ENCODE data around the gene ID2.
"Not testable (repeated sequence)": the region's sequence is repeated elsewhere in the genome, so short reads cannot be mapped to it uniquely, and the experiment has no call there.

Gene ID2

DNA sequence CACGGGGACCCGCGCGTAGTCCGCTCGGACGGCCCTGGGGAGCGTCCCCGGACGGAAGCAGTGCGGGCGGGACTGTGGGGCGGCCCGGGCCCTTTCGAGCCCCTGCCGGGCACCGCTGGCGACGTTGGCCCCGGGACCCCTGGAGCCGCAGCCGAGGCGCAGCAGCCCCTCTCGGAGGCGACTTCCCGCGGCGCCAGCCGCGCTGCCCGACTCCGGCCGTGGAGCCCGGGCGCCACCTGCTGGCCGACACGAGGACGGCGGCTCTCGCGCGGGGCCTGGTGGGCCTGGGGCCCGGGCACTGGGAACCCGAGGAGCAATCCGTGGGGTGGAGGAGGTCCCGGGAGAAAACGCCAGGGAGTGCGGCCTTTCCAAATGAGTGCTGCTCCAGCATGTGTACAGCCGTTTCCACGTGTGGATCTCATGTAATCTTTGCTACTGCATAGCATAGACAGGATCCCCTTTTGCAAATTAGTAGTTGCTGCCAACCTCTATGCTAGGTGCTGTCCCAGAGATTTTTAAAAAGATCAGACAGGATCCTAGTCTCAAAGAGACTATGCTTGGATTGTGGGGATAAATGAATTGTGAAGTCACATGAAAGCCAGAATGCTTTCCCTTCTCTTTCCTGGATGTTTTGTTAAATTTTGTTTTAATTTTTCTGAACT is 4.0 kb downstream of the ID2 start:
- DNase-seq: peak; percentile 22 to 56

DNA sequence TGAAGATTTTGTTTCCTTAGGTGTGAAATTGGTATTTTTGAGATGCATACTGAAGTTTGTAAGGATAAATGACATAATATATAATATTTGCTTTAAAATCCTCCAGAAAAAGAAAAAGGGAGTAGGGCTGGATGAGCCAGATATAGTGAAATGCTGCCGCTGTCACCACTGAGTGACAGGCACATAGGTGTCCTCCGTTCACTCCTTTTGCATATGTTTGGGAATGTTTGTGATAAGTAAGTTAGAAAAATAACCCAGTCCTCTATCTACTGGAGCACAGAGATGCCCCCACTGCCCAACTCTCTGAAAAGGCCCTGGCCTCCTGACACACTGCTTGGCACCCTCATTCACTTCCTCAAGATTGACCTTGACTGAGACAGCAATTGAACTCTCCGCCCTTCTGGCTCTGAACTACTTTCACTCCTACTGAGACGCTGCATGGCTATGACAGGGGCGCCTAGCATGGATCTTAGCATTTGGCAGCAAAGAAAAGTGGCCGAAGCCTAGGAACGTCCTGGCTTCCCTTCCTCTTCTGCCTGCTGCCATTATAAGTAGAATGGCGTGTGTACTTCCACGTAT is 10.1 kb downstream of the ID2 start:
- no peak for DNase-seq

DNA sequence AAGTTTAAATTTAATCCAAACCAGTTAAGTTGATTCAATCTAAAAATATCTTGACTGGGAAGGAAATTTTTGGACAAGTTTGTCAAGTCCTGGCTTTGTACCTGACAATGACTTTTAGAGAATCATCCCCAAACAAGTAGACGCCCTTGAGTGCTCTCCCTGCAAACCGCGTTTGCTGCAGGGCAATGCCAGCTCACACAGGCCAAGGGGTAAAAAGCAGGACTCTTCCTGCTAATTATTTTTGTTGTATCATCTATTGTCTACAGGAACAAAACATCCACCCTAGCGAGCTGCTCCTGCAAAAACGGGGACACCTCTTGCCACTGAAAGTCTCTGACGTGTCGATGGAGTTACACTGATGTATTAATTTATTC is 10.9 kb downstream of the ID2 start:
- DNase-seq: no peak

DNA sequence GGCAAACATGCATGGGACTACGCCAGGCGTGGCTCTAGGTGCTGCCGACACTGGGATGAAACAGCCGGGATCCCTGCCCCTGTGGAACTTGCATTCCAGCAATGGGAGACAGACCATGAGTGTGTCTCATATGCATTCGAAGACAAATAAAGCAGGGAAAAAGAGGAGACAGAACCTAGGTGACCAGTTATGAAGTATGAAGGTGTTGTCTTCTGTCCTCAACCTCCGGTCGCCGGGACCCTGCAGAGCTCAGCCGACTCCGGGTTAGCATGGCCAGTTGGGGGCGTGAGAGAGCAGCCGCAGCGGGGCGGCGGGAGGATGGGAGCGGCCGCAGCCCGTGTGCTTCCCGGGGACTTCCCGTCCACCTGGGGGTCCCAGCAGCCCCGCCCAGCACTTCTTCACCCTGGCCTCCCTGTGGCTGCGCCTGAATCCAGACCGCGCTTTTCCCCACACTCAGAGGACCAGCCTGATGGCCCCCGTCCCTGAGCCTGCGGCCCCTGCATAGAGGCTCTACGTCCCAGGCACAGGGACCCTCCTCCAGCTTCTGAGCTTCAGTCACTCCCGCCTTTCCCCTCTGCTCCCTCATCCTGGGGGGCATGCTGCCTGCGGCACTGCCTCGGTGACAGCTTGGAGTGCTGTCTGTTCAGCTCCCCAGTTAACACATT is 11.4 kb downstream of the ID2 start:
- DNase-seq: no peak

DNA sequence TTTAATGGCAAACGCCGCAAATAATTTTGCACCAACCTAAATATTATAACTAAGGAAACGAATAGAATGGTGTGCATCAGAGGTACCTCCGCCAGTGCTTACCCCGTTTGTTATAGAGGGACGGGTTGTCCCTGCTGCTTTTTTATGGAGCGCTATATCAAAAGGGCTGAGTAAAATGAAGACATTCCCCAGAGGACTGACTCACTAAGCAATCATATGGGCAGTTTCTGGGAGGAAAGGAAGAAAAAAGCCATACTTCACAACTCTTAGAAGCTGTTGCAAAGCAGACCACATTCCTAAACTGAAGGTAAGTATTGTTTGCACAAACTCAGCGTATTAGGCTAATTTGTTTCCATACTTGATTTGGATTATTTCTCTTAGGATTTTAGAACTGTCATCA is 12.9 kb downstream of the ID2 start:
- no peak for DNase-seq

DNA sequence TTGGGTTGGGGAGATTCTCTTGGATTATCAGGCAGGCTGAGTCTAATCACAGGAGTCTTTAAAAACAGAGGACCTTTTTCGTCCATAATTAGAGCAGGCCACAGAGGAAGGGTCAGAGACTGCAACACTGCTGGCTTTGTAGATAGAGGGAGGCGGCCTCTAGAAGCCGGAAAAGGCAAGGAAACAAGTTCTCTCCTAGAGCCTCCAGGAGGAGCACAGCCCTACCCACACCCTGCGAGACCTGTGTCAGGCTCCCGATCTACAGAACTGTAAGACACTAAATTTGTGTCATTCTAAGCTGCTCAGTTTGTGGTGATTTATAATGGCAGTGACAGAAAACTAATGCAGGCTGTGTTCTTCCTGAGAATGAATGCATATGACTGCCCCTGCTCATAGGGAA is 15.3 kb downstream of the ID2 start:
- no peak for DNase-seq

DNA sequence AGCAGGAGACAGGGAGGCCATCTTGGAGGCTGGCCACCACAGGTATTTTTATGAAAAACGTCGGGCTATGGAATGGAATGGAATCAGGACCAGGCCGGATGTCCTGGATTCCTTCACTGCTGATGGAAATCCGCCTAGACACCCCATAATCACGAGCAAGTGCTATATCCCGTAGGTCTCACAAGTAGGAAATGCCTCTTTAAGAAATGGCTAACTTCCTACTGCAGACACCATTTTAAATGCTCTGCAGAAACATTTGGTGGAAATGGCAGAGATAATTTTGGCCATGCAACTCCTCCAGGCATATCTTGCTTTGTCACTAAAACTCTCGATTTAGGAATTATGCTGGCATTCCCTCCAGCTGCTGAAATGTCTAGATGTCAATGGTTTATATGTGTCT is 18.0 kb downstream of the ID2 start:
- DNase-seq: no peak

DNA sequence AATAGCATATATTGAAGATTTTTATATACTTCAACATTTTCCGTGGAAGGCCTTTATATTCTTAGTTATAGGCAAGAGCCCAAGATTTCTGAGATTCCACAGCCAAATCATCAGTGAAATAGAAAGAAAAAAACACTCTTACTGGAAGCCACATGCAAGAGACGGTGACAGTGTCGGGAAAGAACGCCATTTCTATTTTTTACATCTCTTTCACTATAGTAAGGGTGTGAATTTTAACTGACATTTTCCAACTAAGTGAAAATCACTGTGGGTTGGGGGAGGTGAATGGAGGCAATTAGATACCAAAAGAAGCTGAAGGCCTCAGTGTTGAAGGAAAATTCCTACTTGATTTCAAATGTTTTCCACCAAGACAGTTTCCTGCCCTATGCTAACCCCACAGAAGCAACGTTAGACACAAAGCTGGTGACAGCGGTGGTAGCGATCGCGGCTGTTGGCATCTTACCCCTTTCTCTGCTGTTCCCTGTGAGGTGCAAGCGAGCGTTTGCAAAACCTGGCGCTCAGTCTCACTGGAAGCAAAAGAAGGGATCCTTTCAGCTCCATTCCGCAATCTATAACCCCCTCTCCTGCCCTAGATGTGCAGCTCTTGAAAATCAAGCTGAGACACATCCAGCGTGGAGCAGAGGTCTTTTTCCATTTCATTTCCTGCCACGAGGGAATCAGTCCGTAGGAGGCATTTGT is 20.0 kb downstream of the ID2 start:
- DNase-seq: no peak

DNA sequence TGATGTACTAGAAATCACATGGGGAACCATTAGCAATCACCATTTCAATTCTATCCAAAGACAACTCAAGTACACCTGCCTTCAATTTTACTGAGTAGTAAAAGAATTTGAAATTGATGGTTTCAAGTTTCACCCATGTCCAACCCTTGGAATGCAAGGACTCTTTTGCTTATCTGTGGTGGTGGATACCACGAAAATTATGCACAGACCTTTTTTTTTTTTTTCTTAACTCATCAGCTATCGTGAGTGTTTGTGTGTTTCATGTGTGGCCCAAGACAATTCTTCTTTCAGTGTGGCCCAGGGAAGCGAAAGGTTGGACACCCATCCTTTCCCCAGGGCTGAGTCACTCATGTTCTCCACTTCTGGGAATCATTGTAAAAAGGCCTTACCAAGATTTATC is 23.1 kb downstream of the ID2 start:
- no peak for DNase-seq

DNA sequence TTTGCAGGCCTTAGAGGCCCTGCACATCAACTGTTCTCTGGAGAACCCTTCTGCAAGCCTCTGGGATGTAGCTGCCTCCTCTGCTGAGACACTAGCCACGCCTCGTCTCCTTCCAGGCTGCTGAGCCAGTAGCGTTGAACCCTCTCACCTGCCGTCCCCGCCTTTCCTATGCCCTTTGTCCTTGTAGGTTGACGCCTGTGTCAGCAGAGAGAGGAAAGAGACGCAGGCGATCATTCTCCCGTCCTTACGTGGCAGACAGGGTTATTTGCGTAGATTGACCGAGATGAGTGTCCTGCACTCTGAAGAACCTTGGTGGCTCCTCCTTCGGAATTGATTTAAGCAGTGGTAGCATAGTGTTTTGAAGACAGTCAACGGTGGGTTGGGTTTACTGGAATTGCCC is 27.8 kb downstream of the ID2 start:
- DNase-seq: no peak

DNA sequence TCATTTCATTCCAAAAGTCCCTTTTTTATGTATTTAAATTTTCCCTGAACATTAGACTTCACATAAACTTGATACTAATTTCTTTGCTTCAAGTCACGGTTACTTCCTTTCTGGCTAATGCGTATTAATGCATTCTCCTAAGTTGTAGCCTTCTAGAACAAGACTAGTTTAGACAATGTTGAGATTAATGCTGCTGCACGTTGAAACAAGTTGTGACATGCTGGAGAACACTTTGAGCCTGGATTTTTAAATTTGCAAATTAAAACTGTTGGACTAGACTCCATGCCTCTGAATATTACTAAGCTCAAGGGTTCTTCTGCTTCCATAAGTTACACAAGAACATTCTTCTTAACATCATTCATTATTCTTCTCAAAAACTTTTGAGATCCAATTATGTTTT is 29.1 kb downstream of the ID2 start:
- DNase-seq: no peak

DNA sequence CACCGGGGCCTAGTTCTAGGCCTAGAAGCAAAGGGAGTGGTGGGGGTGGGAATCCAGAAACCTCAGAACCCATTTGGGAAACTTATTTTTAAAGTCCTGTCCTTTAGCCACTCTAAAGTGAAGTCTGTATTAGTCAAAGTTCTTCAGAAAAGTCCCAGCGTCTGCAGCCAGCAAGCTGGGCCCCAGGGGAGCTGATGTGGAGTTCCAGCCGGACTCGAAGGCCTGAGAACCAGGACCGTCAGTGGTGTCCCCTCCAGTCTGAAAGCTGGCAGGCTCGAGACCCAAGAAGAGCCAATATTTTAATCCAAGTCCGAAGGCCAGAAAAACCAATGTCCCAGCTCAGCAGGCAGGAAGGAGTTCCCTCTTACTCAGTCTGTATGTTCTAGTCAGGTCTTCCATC is 32.4 kb downstream of the ID2 start:
- DNase-seq: no peak

DNA sequence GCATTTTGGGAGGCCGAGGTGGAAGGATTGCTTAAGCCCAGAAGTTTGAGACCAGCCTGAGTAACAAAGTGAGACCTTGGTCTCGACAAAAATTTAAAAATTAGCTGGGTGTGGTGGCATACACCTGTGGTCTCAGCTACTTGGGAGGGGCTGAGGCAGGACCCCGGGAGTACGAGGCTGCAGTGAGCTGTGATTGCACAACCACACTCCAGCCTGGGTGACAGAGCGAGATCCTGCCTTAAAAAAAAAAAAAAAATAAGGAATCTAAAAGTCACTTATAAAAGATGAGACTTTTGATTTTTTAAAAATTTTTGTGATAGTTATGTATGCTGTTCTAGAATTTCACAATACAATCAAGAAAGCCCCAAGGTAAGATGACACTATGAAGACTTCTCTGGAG is 33.1 kb downstream of the ID2 start:
- DNase-seq: no peak

DNA sequence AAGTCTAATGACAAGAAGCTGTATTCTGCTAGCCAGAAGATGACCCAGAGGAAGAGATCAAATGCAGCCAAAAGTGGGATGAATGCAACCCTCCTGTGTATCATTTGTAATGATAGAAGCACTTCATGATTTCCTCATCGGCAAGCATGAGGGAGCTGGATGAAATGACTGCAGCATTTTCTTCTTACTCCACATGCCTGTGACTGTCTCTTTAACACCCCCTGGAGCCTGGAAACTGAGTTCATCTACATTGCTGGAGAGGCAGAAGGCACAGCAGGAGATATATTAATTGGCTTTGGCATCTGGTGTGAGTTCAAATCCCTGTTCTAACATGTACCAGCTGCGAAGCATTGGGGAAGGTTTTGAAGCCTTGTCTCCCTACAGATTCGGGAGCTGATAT is 37.7 kb downstream of the ID2 start:
- DNase-seq: no peak

DNA sequence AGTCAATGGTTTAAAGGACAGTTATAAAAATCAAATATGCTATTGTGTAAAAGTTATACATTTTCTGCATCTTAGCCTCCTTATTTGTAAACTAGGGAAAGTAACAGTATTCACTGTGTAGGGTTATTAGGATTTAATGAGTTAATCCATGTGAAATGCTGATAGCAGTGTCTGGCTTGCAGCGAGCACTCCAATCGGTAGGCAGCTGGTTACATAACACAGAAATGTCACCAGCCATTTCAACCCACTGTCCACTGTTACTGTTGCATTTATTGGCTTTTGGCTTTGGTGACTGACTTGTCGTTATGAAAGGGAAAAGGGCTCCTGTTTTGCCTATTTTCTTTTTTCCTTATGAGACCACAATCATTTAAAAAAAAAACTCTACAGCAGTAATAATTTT is 38.9 kb downstream of the ID2 start:
- DNase-seq: no peak

DNA sequence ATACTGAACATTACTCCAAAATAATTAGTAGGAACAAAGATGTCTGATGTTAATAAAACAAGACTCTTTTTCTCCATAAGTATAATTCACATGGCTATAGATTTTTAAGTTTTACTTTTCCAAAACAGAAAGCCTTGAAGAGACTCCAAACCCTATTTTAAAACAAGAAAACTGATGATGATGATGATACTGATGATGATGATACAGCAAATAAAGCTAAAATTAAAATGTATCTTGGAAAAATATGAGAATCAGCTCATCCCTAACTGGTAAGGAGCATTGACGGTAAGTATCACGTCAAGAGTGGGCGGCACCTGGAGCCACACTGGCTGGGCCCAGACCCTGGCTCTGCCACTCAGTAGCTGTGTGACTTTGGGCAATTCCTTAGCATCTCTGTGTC is 39.6 kb downstream of the ID2 start:
- no peak for DNase-seq

DNA sequence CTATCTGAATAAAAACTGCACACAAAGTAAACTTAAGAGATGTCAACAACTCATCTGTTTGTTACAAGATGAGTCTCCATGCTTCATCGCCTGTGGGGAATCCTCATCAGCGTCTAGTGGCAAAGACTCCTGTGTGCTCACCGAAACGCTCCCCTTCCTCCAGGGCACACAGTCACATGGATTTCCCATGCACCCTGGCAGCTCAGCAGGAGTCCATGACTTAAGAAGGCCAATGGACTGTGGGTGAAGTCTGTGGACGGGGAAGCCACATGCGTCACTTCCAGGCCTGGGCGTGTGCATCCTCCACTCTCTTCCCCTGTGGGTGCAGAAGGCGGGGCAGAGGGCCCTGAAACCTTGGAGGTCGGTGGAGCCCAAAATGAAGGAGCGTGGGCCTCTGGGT is 41.1 kb downstream of the ID2 start:
- no peak for DNase-seq

DNA sequence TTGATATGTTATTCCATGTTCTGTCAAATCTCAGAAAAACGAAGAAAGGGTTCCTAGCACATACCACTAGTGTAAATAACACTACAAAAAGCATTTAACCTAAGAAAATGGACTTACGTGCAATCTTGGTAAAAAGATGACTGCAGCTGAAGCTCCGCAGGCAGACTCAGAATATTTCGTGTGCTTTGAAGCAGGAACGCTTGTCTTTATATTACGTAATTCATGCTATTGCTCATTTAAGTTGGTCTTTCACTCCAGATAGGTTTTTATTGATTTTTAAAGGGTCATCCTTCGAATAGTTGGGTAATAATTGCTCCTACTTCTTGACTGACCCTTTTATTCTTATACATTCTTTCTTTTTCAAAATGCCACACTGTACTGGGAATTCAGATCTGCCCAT is 44.0 kb downstream of the ID2 start:
- DNase-seq: no peak

DNA sequence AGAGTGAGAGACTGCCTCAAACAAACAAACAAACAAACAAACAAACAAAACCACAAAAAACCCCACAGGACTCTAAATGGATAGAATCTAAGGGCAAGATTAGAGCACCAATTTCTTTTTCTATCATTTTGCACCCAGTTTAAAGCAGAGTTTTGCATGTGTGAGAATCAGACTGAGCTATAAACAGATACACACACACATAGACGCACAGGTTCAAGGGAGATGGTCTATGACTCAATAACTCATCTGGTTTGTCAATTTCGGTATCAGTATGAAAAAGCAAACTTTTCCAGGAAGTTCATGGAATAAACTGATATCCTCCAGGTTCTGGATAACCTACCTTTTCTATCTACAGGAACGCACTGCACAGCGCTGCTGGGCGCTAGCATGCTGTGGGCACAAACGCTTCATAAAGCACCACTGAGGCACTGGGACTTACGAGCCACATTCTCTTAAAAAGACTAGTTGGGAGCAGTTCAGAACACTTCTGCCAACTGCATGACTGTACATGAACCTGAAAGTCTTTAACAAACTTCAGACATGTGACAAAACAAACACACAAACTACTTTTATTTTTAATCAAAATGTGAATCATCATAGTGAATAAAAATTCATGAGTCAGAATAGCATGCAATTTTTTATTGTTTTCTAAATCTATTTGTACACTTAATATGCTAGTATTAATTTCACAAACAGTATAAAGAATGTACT is 46.6 kb downstream of the ID2 start:
- no peak for DNase-seq

DNA sequence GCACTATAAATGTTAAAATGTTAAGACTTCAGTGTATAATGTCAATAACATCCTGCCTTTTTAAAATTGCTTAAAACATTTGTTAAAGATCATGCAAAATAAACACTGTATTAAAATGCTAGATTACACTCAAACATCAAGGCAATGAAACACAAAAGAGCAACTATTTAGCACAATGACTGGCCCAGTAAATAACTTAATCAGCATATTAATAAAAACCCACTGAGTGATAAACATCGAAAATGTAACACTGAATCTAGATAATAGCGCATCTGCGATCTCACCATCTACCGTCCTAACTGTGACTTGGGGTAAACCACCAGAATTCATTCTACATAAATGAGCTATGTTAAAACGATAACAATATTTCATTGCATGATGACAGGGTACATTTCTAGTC is 47.2 kb downstream of the ID2 start:
- not testable (repeated sequence) for DNase-seq

DNA sequence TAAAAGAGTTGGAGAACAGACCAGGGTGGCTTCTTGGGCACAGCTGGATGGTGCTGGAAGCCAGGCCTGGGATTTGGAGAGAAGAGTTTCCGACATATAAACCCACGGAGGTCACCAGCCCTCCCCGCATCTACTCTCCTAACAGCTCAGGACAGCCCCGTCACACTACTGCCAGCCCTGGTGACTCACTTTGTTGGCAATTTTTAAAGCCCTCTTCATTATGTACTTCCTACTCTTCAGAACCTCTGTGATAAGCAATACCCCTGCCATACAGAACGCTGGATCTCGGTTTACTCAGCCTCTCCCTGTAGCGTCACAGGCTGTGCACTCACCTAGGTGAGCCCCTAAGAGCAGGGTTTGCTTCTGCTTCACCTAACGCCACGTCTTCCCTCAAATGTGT is 48.1 kb downstream of the ID2 start:
- no peak for DNase-seq

DNA sequence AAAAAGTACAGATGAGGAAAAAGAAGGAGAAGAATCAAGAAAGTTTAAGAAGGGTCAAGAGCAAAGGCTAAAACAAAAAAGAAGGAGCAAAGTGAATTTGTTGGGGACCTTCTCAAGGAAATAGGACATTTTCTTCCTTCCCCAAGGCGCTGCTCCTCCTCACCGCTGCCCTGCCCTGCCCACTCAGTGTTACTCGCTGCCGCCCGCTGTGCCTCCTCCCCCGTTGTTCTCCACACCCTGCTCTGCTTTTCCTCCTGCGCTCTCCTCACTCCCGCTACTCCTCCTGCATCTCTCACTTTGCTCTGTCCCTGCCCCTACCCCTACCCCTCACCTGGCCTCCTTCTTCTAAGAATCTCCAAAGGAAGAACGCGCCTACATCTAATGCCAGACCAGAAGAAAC is 50.7 kb downstream of the ID2 start:
- DNase-seq: no peak
